Activated CD8-positive, alpha-beta T cell treated with anti-CD3 and anti-CD28 coated beads, Interleukin-2, amount 10 ng/mL, durations not matched to agents 7 days and 5 days (primary cell): ENCODE results near the gene IGHMBP2. TPM values are rescaled to one million over a fixed set of nuclear protein-coding genes. Genes with fewer than 3 reads are reported as not detected.

Experiments
- ATAC-seq: fragments of 150-1000 bp; cut with Tn5 transposase; one replicate; pipeline ENCODE4 v1.10.0; 2021; ENCODE audit warnings: moderate library complexity
- CTCF ChIA-PET: fragments of 350-600 bp; sonication (Branson Sonifier 250); formaldehyde crosslinking; loops from one replicate; lab custom pipeline; 2021; ENCODE audit warnings: antibody characterized with exemption; lab: Charles Lee
- POLR2A ChIA-PET: fragments of 350-600 bp; sonication (Branson Sonifier 250); formaldehyde crosslinking; loops from one replicate; lab custom pipeline; 2021; ENCODE audit warnings: antibody characterized with exemption; lab: Charles Lee
- DNase-seq: peaks from one replicate; pipeline ENCODE4 v3.0.0-alpha.2; 2020
- H3K27ac Mint-ChIP-seq: one replicate; pipeline ENCODE4 v1.8.0; 2021; ENCODE audit warnings: mild to moderate bottlenecking, mixed read lengths
- H3K27me3 Mint-ChIP-seq: one replicate; pipeline ENCODE4 v1.8.0; 2021; ENCODE audit warnings: low read depth, mixed read lengths
- H3K36me3 Mint-ChIP-seq: one replicate; pipeline ENCODE4 v1.8.0; 2021; ENCODE audit warnings: low read depth, mixed read lengths
- H3K4me1 Mint-ChIP-seq: one replicate; pipeline ENCODE4 v1.8.0; 2021; ENCODE audit warnings: low read depth, mixed read lengths
- H3K4me3 Mint-ChIP-seq: one replicate; pipeline ENCODE4 v1.8.0; 2021; ENCODE audit warnings: mild to moderate bottlenecking, mixed read lengths
- H3K9me3 Mint-ChIP-seq: one replicate; pipeline ENCODE4 v1.8.0; 2022; ENCODE audit warnings: mixed read lengths; ENCODE audit not compliant: insufficient read depth
- total RNA-seq, 2 experiments: library from RNA; stranded (reverse); gene quantifications; one replicate each; pipeline ENCODE4 v1.2.3, GENCODE V29; 2021

IGHMBP2 gene
- total RNA-seq, 2 experiments from 2014 or later, result 25.0 to 28.2 TPM

- Mint-ChIP-seq H3K27ac (peak overlapping the region; percentile 30), H3K4me3 (no peak overlapping the region), H3K27me3 (no peaks in the 10 kb centered on the region), H3K36me3 (peaks cover 4% of the 10 kb centered on the region), H3K4me1 (no peaks in the 10 kb centered on the region), H3K9me3 (no peaks in the 10 kb centered on the region)
- peak; percentile 26 for ATAC-seq
- no peak for DNase-seq
- ChIA-PET CTCF (no interaction called here), POLR2A (interaction anchor here (0.6 kb wide), 1 partner anchor 627 kb away, joined by 3 read pairs; the partner anchor contains the start of gene LRP5)
Measured at GRCh38 chr11:68938816-68939582, 35.3 kb downstream of the IGHMBP2 start.

- no peaks in the 10 kb centered on the region for H3K27me3 Mint-ChIP-seq
- DNase-seq (no peak), ATAC-seq (no peak)
- no peak overlapping the region for H3K4me3 Mint-ChIP-seq
- ChIA-PET POLR2A (no interaction called here), CTCF (no interaction called here)
- no peaks in the 10 kb centered on the region for H3K9me3 Mint-ChIP-seq
- H3K4me1 Mint-ChIP-seq, result no peaks in the 10 kb centered on the region
- H3K27ac Mint-ChIP-seq, result no peak overlapping the region
- H3K36me3 Mint-ChIP-seq, result peaks cover 4% of the 10 kb centered on the region
Measured at GRCh38 chr11:68939583-68940555, 36.2 kb downstream of the IGHMBP2 start.

- H3K27me3 Mint-ChIP-seq, result no peaks in the 10 kb centered on the region
- ATAC-seq (no peak), DNase-seq (no peak)
- H3K36me3 Mint-ChIP-seq, result peaks cover 4% of the 10 kb centered on the region
- ChIA-PET POLR2A (no interaction called here), CTCF (no interaction called here)
- H3K4me3 Mint-ChIP-seq, result no peak overlapping the region
- H3K9me3 Mint-ChIP-seq, result no peaks in the 10 kb centered on the region
- H3K27ac Mint-ChIP-seq, result no peak overlapping the region
- H3K4me1 Mint-ChIP-seq, result no peaks in the 10 kb centered on the region
Measured at GRCh38 chr11:68940651-68941323, 37.1 kb downstream of the IGHMBP2 start.

GRCh38 chr11:68941324-68942094 lies 37.8 kb downstream of the IGHMBP2 start:
- ChIA-PET POLR2A (no interaction called here), CTCF (no interaction called here)
- Mint-ChIP-seq H3K27me3 (no peaks in the 10 kb centered on the region), H3K9me3 (no peaks in the 10 kb centered on the region), H3K36me3 (peaks cover 4% of the 10 kb centered on the region), H3K4me3 (no peak overlapping the region), H3K4me1 (no peaks in the 10 kb centered on the region), H3K27ac (no peak overlapping the region)
- ATAC-seq, result no peak
- no peak for DNase-seq

GRCh38 chr11:68942095-68942620 lies 38.5 kb downstream of the IGHMBP2 start:
- Mint-ChIP-seq H3K27me3 (no peaks in the 10 kb centered on the region), H3K4me3 (no peak overlapping the region), H3K9me3 (no peaks in the 10 kb centered on the region), H3K27ac (no peak overlapping the region), H3K36me3 (peaks cover 4% of the 10 kb centered on the region), H3K4me1 (no peaks in the 10 kb centered on the region)
- DNase-seq, result no peak
- no peak for ATAC-seq
- ChIA-PET CTCF (no interaction called here), POLR2A (no interaction called here)

- no peak for DNase-seq
- peaks cover 4% of the 10 kb centered on the region for H3K36me3 Mint-ChIP-seq
- ATAC-seq, result no peak
- no peaks in the 10 kb centered on the region for H3K9me3 Mint-ChIP-seq
- no peak overlapping the region for H3K4me3 Mint-ChIP-seq
- H3K27ac Mint-ChIP-seq, result no peak overlapping the region
- no peaks in the 10 kb centered on the region for H3K27me3 Mint-ChIP-seq
- POLR2A ChIA-PET, result no interaction called here
- CTCF ChIA-PET, result no interaction called here
- H3K4me1 Mint-ChIP-seq, result peaks cover under 1% of the 10 kb centered on the region
Measured at GRCh38 chr11:68942751-68943271, 39.1 kb downstream of the IGHMBP2 start.

GRCh38 chr11:68946416-68947090 lies 42.9 kb downstream of the IGHMBP2 start:
- no peaks in the 10 kb centered on the region for H3K36me3 Mint-ChIP-seq
- H3K4me1 Mint-ChIP-seq, result peaks cover 6% of the 10 kb centered on the region
- DNase-seq, result no peak
- CTCF ChIA-PET, result no interaction called here
- no peak overlapping the region for H3K27ac Mint-ChIP-seq
- no peaks in the 10 kb centered on the region for H3K27me3 Mint-ChIP-seq
- POLR2A ChIA-PET, result no interaction called here
- H3K9me3 Mint-ChIP-seq, result no peaks in the 10 kb centered on the region
- H3K4me3 Mint-ChIP-seq, result no peak overlapping the region
- no peak for ATAC-seq

- Mint-ChIP-seq H3K4me3 (no peak overlapping the region), H3K9me3 (no peaks in the 10 kb centered on the region), H3K36me3 (no peaks in the 10 kb centered on the region), H3K4me1 (peaks cover 6% of the 10 kb centered on the region), H3K27ac (no peak overlapping the region), H3K27me3 (no peaks in the 10 kb centered on the region)
- DNase-seq, result no peak
- no peak for ATAC-seq
- ChIA-PET CTCF (no interaction called here), POLR2A (no interaction called here)
Measured at GRCh38 chr11:68947151-68947550, 43.5 kb downstream of the IGHMBP2 start.

- no peaks in the 10 kb centered on the region for H3K27me3 Mint-ChIP-seq
- ChIA-PET CTCF (no interaction called here), POLR2A (no interaction called here)
- no peak overlapping the region for H3K27ac Mint-ChIP-seq
- peaks cover 6% of the 10 kb centered on the region for H3K4me1 Mint-ChIP-seq
- no peaks in the 10 kb centered on the region for H3K36me3 Mint-ChIP-seq
- H3K9me3 Mint-ChIP-seq, result no peaks in the 10 kb centered on the region
- no peak for DNase-seq
- ATAC-seq, result no peak
- H3K4me3 Mint-ChIP-seq, result no peak overlapping the region
Measured at GRCh38 chr11:68948496-68948895, 44.8 kb downstream of the IGHMBP2 start.

GRCh38 chr11:68948935-68949334 lies 45.2 kb downstream of the IGHMBP2 start:
- Mint-ChIP-seq H3K27ac (no peak overlapping the region), H3K27me3 (no peaks in the 10 kb centered on the region), H3K4me1 (peaks cover 6% of the 10 kb centered on the region), H3K9me3 (no peaks in the 10 kb centered on the region), H3K36me3 (no peaks in the 10 kb centered on the region), H3K4me3 (no peak overlapping the region)
- ChIA-PET CTCF (no interaction called here), POLR2A (no interaction called here)
- DNase-seq (no peak), ATAC-seq (no peak)
